GM19452 (cell line): Measurements from ENCODE around the gene ARHGAP44.
A peak's percentile ranks its signal among the peaks of the same experiment; 100 is the strongest.

Experiments
- ATAC-seq: cut with Tn5 transposase; IDR thresholded peaks from one replicate; pipeline ENCODE4 v1.9.1; 2021; ENCODE audit not compliant: unreplicated experiment

ARHGAP44 gene

GRCh38 chr17:12992676-12993075 lies 203.4 kb downstream of the ARHGAP44 start:
- no peak for ATAC-seq

- no peak for ATAC-seq
Measured at GRCh38 chr17:12993631-12994030, 204.3 kb downstream of the ARHGAP44 start.

GRCh38 chr17:12994341-12995074 lies 205.2 kb downstream of the ARHGAP44 start:
- no peak for ATAC-seq

GRCh38 chr17:12995106-12995895 lies 206.0 kb downstream of the ARHGAP44 start:
- no peak for ATAC-seq

GRCh38 chr17:12995896-12996295 lies 206.6 kb downstream of the ARHGAP44 start:
- ATAC-seq = no peak

- ATAC-seq = no peak
Measured at GRCh38 chr17:12996357-12996756, 207.1 kb downstream of the ARHGAP44 start.

GRCh38 chr17:12996941-12997340 lies 207.6 kb downstream of the ARHGAP44 start:
- no peak for ATAC-seq

- no peak for ATAC-seq
Measured at GRCh38 chr17:12998461-12998860, 209.2 kb downstream of the ARHGAP44 start.

- no peak for ATAC-seq
Measured at GRCh38 chr17:12998874-12999273, 209.6 kb downstream of the ARHGAP44 start.

- no peak for ATAC-seq
Measured at GRCh38 chr17:13000561-13000960, 211.3 kb downstream of the ARHGAP44 start.

- ATAC-seq = no peak
Measured at GRCh38 chr17:13001991-13002615, 212.8 kb downstream of the ARHGAP44 start.

- ATAC-seq = peak; percentile 55
Measured at GRCh38 chr17:13002761-13003453, 213.6 kb downstream of the ARHGAP44 start.

GRCh38 chr17:13003454-13003851 lies 214.2 kb downstream of the ARHGAP44 start:
- peak; percentile 22 for ATAC-seq

- ATAC-seq = no peak
Measured at GRCh38 chr17:13003927-13004326, 214.6 kb downstream of the ARHGAP44 start.

GRCh38 chr17:13004336-13004735 lies 215.0 kb downstream of the ARHGAP44 start:
- ATAC-seq = no peak

GRCh38 chr17:13005530-13005929 lies 216.2 kb downstream of the ARHGAP44 start:
- ATAC-seq = no peak

GRCh38 chr17:13008461-13008860 lies 219.2 kb downstream of the ARHGAP44 start:
- no peak for ATAC-seq

- no peak for ATAC-seq
Measured at GRCh38 chr17:13010959-13011358, 221.7 kb downstream of the ARHGAP44 start.

GRCh38 chr17:13014801-13015200 lies 225.5 kb downstream of the ARHGAP44 start:
- ATAC-seq = no peak

GRCh38 chr17:13016881-13017654 lies 227.8 kb downstream of the ARHGAP44 start:
- ATAC-seq = peak; percentile 15
